Activated naive CD4-positive, alpha-beta T cell treated with anti-CD3 and anti-CD28 coated beads, Interleukin-2, amount 50 U/mL, for 16 hours (primary cell): ENCODE results near the gene CASP7.

Source experiments
- DNase-seq: peaks from one replicate; pipeline ENCODE4 v3.0.0-alpha.2; 2020

The CASP7 gene

GRCh38 chr10:113666682-113667252, 12.9 kb upstream of the CASP7 start:
- DNase-seq: no peak

- DNase-seq: peak; percentile 19
Measured at GRCh38 chr10:113680190-113681111, 739 bp downstream of the CASP7 start.

- no peak for DNase-seq
Measured at GRCh38 chr10:113681533-113682470, 2.1 kb downstream of the CASP7 start.

- no peak for DNase-seq
Measured at GRCh38 chr10:113683300-113683699, 3.6 kb downstream of the CASP7 start.

- no peak for DNase-seq
Measured at GRCh38 chr10:113686028-113686427, 6.3 kb downstream of the CASP7 start.

- no peak for DNase-seq
Measured at GRCh38 chr10:113687037-113687436, 7.3 kb downstream of the CASP7 start.

GRCh38 chr10:113689057-113689456, 9.3 kb downstream of the CASP7 start:
- DNase-seq: no peak

GRCh38 chr10:113689574-113689973, 9.9 kb downstream of the CASP7 start:
- no peak for DNase-seq

- no peak for DNase-seq
Measured at GRCh38 chr10:113690749-113691148, 11.0 kb downstream of the CASP7 start.

GRCh38 chr10:113691381-113691780, 11.7 kb downstream of the CASP7 start:
- DNase-seq: no peak

GRCh38 chr10:113692271-113692670, 12.6 kb downstream of the CASP7 start:
- no peak for DNase-seq

- no peak for DNase-seq
Measured at GRCh38 chr10:113693348-113693747, 13.6 kb downstream of the CASP7 start.

GRCh38 chr10:113695691-113696090, 16.0 kb downstream of the CASP7 start:
- no peak for DNase-seq

- no peak for DNase-seq
Measured at GRCh38 chr10:113697595-113697994, 17.9 kb downstream of the CASP7 start.

- no peak for DNase-seq
Measured at GRCh38 chr10:113704637-113705343, 25.1 kb downstream of the CASP7 start.

GRCh38 chr10:113705344-113705652, 25.6 kb downstream of the CASP7 start:
- DNase-seq: no peak

- DNase-seq: no peak
Measured at GRCh38 chr10:113706623-113707022, 26.9 kb downstream of the CASP7 start.

GRCh38 chr10:113708640-113709039, 28.9 kb downstream of the CASP7 start:
- DNase-seq: no peak

GRCh38 chr10:113709221-113709838, 29.6 kb downstream of the CASP7 start:
- DNase-seq: no peak

GRCh38 chr10:113711142-113711541, 31.4 kb downstream of the CASP7 start:
- DNase-seq: no peak

- DNase-seq: no peak
Measured at GRCh38 chr10:113712024-113712423, 32.3 kb downstream of the CASP7 start.
